C4-2B (cell line): ENCODE results near the gene FDXR.

Experiments used
- CTCF ChIP-seq: fragments of 450-650 bp; conservative IDR thresholded peaks from 2 replicates; pipeline ENCODE4 v1.5.1; 2017; ENCODE audit warnings: mild to moderate bottlenecking
- ZFX ChIP-seq: fragments of 450-650 bp; IDR thresholded peaks from 2 replicates; pipeline ENCODE4 v1.6.1; 2017

GRCh38 chr17:74883241-74883745 lies 10.5 kb upstream of the FDXR start:
- TF ChIP-seq CTCF, result no peak
- TF ChIP-seq ZFX, result no peak
